MM.1S (cell line): Measurements from ENCODE around the gene PLA2G4E.

Source experiments
- DNase-seq: peaks from one replicate; pipeline ENCODE4 v3.0.0-alpha.2; 2015
- H2AFZ ChIP-seq: fragments of 300-600 bp; sonication (generic); 2 replicates; pipeline ENCODE4 v1.6.0; 2016; ENCODE audit warnings: antibody characterized with exemption, low read length
- H3F3A ChIP-seq: fragments of 300-600 bp; sonication (generic); 2 replicates; pipeline ENCODE4 v1.6.1; 2016; ENCODE audit warnings: mild to moderate bottlenecking, antibody characterized with exemption, low read length, moderate library complexity, mixed read lengths; ENCODE audit not compliant: insufficient read depth
- H3K27ac ChIP-seq: fragments of 300-600 bp; sonication (generic); 2 replicates; pipeline ENCODE4 v1.5.1; 2016; ENCODE audit warnings: mild to moderate bottlenecking, low read length
- H3K27me3 ChIP-seq: fragments of 300-600 bp; sonication (generic); replicated peaks from 2 replicates; pipeline ENCODE4 v1.6.0; 2016; ENCODE audit warnings: low read length; ENCODE audit not compliant: insufficient read depth
- H3K36me3 ChIP-seq: fragments of 300-600 bp; sonication (generic); replicated peaks from 2 replicates; pipeline ENCODE4 v1.6.1; 2016; ENCODE audit warnings: mild to moderate bottlenecking, low read length, mixed read lengths; ENCODE audit not compliant: insufficient read depth
- H3K4me1 ChIP-seq: fragments of 300-600 bp; sonication (generic); 2 replicates; pipeline ENCODE4 v1.6.1; 2016; ENCODE audit warnings: low read length, mixed read lengths
- H3K4me2 ChIP-seq: fragments of 300-600 bp; sonication (generic); 2 replicates; pipeline ENCODE4 v1.6.0; 2016; ENCODE audit warnings: low read depth, low read length
- H3K4me3 ChIP-seq: fragments of 300-600 bp; sonication (generic); 2 replicates; pipeline ENCODE4 v1.5.1; 2016; ENCODE audit warnings: low read length, mixed read lengths
- H3K79me2 ChIP-seq: fragments of 300-600 bp; sonication (generic); 2 replicates; pipeline ENCODE4 v1.6.1; 2016; ENCODE audit warnings: mixed run types, low read length, mixed read lengths
- H3K9ac ChIP-seq: fragments of 300-600 bp; sonication (generic); 2 replicates; pipeline ENCODE4 v1.6.1; 2016; ENCODE audit warnings: low read length, mixed read lengths
- H3K9me2 ChIP-seq: fragments of 300-600 bp; sonication (generic); replicated peaks from 2 replicates; pipeline ENCODE4 v1.6.1; 2016; ENCODE audit warnings: mild to moderate bottlenecking, low read length, mixed read lengths; ENCODE audit not compliant: insufficient read depth
- H3K9me3 ChIP-seq: fragments of 300-600 bp; sonication (generic); replicated peaks from 2 replicates; pipeline ENCODE4 v1.6.1; 2016; ENCODE audit warnings: mild to moderate bottlenecking, low read length, mixed read lengths; ENCODE audit not compliant: insufficient read depth
- H4K20me1 ChIP-seq: fragments of 300-600 bp; sonication (generic); 2 replicates; pipeline ENCODE4 v1.6.1; 2016; ENCODE audit warnings: mild to moderate bottlenecking, low read length, moderate library complexity, mixed read lengths; ENCODE audit not compliant: insufficient read depth
- EZH2 ChIP-seq: fragments of 300-600 bp; sonication (generic); optimal IDR thresholded peaks from 2 replicates; pipeline ENCODE3; 2017; ENCODE audit warnings: low read depth, mild to moderate bottlenecking, antibody characterized with exemption, low read length, mixed read lengths
- EZH2phosphoT487 ChIP-seq: fragments of 300-600 bp; sonication (generic); IDR thresholded peaks from 2 replicates; pipeline ENCODE4 v1.6.1; 2018; ENCODE audit warnings: antibody characterized with exemption, low read length
- TF ChIP-seq, protein P1 (sequence below): fragments of 300-600 bp; sonication (generic); IDR thresholded peaks from 2 replicates; pipeline ENCODE4 v1.5.1; 2016; ENCODE audit warnings: antibody characterized with exemption, low read length, mixed read lengths

The PLA2G4E gene

GRCh38 chr15:42059661-42060476 is 39.0 kb upstream of the PLA2G4E start:
- Histone ChIP-seq H4K20me1 (no peaks in the 10 kb centered on the region), H3K9me2 (no peaks in the 10 kb centered on the region), H3F3A (no peaks in the 10 kb centered on the region), H3K4me2 (no peak overlapping the region), H3K9me3 (no peaks in the 10 kb centered on the region), H3K27me3 (no peaks in the 10 kb centered on the region), H3K36me3 (no peaks in the 10 kb centered on the region), H3K4me1 (no peaks in the 10 kb centered on the region), H3K79me2 (no peaks in the 10 kb centered on the region), H3K4me3 (no peak overlapping the region), H2AFZ (no peak overlapping the region), H3K9ac (no peak overlapping the region), H3K27ac (no peak overlapping the region)
- TF ChIP-seq EZH2phosphoT487 (no peak), EZH2 (no peak)
- TF ChIP-seq, protein P1, sequence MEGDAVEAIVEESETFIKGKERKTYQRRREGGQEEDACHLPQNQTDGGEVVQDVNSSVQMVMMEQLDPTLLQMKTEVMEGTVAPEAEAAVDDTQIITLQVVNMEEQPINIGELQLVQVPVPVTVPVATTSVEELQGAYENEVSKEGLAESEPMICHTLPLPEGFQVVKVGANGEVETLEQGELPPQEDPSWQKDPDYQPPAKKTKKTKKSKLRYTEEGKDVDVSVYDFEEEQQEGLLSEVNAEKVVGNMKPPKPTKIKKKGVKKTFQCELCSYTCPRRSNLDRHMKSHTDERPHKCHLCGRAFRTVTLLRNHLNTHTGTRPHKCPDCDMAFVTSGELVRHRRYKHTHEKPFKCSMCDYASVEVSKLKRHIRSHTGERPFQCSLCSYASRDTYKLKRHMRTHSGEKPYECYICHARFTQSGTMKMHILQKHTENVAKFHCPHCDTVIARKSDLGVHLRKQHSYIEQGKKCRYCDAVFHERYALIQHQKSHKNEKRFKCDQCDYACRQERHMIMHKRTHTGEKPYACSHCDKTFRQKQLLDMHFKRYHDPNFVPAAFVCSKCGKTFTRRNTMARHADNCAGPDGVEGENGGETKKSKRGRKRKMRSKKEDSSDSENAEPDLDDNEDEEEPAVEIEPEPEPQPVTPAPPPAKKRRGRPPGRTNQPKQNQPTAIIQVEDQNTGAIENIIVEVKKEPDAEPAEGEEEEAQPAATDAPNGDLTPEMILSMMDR = peak; percentile 93
- DNase-seq = peak; percentile 58

DNA sequence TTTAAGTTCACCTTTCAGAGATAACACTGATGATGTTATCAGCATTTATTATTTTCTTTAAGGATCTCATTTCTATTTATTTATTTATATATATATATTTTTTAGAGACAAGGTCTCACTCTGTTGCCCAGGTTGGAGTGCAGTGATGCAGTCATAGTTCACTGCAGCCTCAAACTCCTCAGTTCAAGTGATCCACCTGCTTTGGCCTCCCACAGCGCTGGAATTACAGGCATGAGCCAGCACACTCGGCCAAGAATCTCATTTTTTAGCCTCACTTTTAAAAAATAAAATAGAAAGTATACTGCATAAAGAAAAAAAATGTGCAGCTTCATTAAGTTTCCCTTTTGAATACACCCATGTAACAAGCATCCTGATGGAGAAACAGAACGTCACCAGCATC is 37.9 kb upstream of the PLA2G4E start:
- no peak overlapping the region for H3K9ac ChIP-seq
- H3K79me2 ChIP-seq = no peaks in the 10 kb centered on the region
- no peaks in the 10 kb centered on the region for H3K27me3 ChIP-seq
- H3K27ac ChIP-seq = no peak overlapping the region
- H3K4me2 ChIP-seq = no peak overlapping the region
- H3K4me1 ChIP-seq = no peaks in the 10 kb centered on the region
- no peak overlapping the region for H2AFZ ChIP-seq
- H4K20me1 ChIP-seq = no peaks in the 10 kb centered on the region
- TF ChIP-seq EZH2phosphoT487 = no peak
- TF ChIP-seq, protein P1 = no peak
- no peaks in the 10 kb centered on the region for H3K9me3 ChIP-seq
- no peaks in the 10 kb centered on the region for H3K9me2 ChIP-seq
- no peaks in the 10 kb centered on the region for H3K36me3 ChIP-seq
- no peaks in the 10 kb centered on the region for H3F3A ChIP-seq
- H3K4me3 ChIP-seq = no peak overlapping the region
- no peak for DNase-seq

DNA sequence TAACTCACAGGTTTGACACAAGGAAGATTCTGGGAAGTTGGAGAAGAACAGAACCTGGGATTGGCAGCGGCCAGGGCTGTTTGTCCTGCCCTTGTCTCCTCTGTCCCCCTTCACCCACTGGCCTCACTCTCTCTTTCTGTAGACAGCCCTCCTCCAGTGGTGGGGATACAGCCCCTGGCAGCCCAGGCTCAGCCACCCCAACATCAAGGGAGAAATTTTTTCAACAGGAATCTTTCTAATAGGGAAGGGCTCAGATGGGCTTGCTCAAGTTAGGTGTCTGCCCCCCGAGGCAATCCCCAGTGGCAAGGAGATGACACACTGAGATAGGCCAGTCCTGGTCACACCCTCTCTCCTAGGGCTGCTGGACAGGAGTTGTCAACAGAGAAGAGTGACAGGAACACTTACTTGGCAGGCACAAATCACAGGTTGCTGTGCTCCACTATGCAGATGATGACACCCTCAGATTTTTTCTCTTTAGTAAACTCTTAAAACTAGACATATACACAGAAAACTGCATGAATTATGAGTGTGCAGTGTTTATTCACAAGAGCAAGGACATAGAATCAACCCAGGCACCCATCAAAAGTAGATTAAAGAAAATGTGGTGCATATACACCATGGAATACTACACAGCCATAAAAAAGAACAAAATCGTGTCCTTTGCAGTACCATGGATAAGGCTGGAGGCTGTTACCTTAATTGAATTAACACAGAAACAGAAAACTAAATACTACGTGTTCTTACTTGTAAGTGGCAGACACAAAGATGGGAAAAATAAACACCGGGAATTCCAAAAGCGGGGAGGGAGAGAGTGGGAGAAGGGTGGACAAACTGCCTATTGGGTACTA is 37.2 kb upstream of the PLA2G4E start:
- Histone ChIP-seq H3K36me3 (no peaks in the 10 kb centered on the region), H3K9me3 (no peaks in the 10 kb centered on the region), H3K79me2 (no peaks in the 10 kb centered on the region), H3K4me2 (no peak overlapping the region), H3K9ac (no peak overlapping the region), H3K27me3 (no peaks in the 10 kb centered on the region), H3K27ac (no peak overlapping the region), H3F3A (no peaks in the 10 kb centered on the region), H3K4me3 (no peak overlapping the region), H3K4me1 (no peaks in the 10 kb centered on the region), H3K9me2 (no peaks in the 10 kb centered on the region), H2AFZ (peak overlapping the region; percentile 74; the same call in 1 of the 2 replicates), H4K20me1 (no peaks in the 10 kb centered on the region)
- no peak for DNase-seq
- no peak for TF ChIP-seq EZH2phosphoT487
- no peak for TF ChIP-seq EZH2
- TF ChIP-seq, protein P1 = no peak
